Upper lobe of left lung (tissue), 6 donors: ENCODE results near the gene IFITM2. TPM values are rescaled to one million over a fixed set of nuclear protein-coding genes. Genes with fewer than 3 reads are reported as not detected.
A peak's percentile ranks its signal among the peaks of the same experiment; 100 is the strongest.
"Not testable (repeated sequence)": the region's sequence is repeated elsewhere in the genome, so short reads cannot be mapped to it uniquely, and the experiment has no call there.

Experiments used
- ATAC-seq, 2 donors: fragments of 200-7000 bp; cut with Tn5 transposase; one replicate each; pipeline ENCODE4 v1.9.1; 2022; ENCODE audit warnings: mild to moderate bottlenecking in 2 of 2, moderate library complexity in 2 of 2; ENCODE audit not compliant: low FRiP score in 2 of 2
- DNase-seq, 2 donors: peaks; one replicate each; pipeline ENCODE4 v3.0.0-alpha.2; 2019 to 2020
- H3K27ac ChIP-seq, 4 donors: fragments of 200-600 bp; sonication (generic); one replicate each; pipeline ENCODE4 v1.5.1; 2016 to 2019
- H3K27me3 ChIP-seq, 4 donors: fragments of 200-600 bp; sonication (generic); one replicate each; pipeline ENCODE4 v1.5.1; 2017 to 2019
- H3K36me3 ChIP-seq, 4 donors: fragments of 200-600 bp; sonication (generic); one replicate each; pipeline ENCODE4 v1.5.1; 2016 to 2019
- H3K4me1 ChIP-seq, 4 donors: fragments of 200-600 bp; sonication (generic); one replicate each; pipeline ENCODE4 v1.5.1; 2018 to 2019
- H3K4me3 ChIP-seq, 4 donors: fragments of 200-600 bp; sonication (generic); one replicate each; pipeline ENCODE4 v1.5.1; 2017 to 2019; ENCODE audit warnings: mild to moderate bottlenecking in 2 of 4, moderate library complexity in 1 of 4
- H3K9me3 ChIP-seq, 4 donors: fragments of 200-600 bp; sonication (generic); one replicate each; pipeline ENCODE4 v1.5.1; 2018 to 2019
- CTCF ChIP-seq, 6 experiments: fragments of 450-650 bp in 4 of 6; fragments of 200-600 bp in 2 of 6; sonication (generic) in 2 of 6; IDR thresholded peaks; one replicate each; pipeline ENCODE4 v1.5.1; 2016 to 2019; ENCODE audit warnings: antibody characterized with exemption in 6 of 6
- EP300 ChIP-seq, 4 donors: sonication (generic); formaldehyde crosslinking; IDR thresholded peaks; one replicate each; pipeline ENCODE4 v1.5.1; 2017; ENCODE audit warnings: antibody characterized with exemption in 4 of 4, control low read depth in 2 of 4
- POLR2A ChIP-seq, 4 donors: fragments of 450-650 bp; IDR thresholded peaks; one replicate each; pipeline ENCODE4 v1.5.1; 2016 to 2017; ENCODE audit warnings: antibody characterized with exemption in 4 of 4, mild to moderate bottlenecking in 2 of 4
- POLR2AphosphoS5 ChIP-seq, 2 donors: sonication (generic); formaldehyde crosslinking; IDR thresholded peaks; one replicate each; pipeline ENCODE4 v1.5.1; 2017; ENCODE audit warnings: antibody characterized with exemption in 2 of 2
- WGBS, 2 donors: methylation state at CpG; one replicate each; pipeline ENCODE4 v1.1.5; 2017 to 2018; 5-methylcytosine and 5-hydroxymethylcytosine counted together
- total RNA-seq, 6 donors: library from RNA; depleted of rRNA in 4 of 6; stranded (reverse); fragments of >200 nt in 4 of 6; gene quantifications; one replicate each; pipeline versions ENCODE4 v1.1.0 to v1.2.1, GENCODE V29; 2016 to 2021
- donor health status: DM: no; HTN: no; CAD: no; lungs with moderate emphysema.
- donor health status: DM: no; HTN: yes; CAD: no; lungs with severe emphysema.

IFITM2 gene
- total RNA-seq, 6 donors from 2014 or later: 113 to 704 (median 271) TPM

DNA sequence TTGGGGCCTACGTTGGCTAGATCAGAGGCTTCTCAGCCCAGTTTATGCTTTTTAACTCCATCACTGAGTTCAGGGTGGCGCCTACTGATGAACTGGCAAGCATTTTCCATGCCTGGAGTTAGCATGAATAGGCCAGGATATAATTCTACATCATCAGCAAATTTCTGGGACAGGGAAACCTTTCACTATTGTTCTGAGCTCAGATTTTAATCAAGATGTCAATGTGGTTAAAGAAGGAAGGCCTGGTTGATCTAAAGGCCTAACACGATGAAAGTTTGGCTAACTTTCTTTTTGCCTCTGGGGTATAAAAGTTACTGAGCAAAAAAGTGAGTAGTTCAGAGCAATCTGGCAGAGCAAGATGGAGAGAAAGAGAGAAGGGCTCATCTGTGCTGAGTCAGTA lies 34.7 kb downstream of the IFITM2 start:
- H3K4me3 ChIP-seq: no peak overlapping the region
- no peaks in the 10 kb centered on the region for H3K27me3 ChIP-seq
- H3K27ac ChIP-seq: peak overlapping the region in 3 of 4 donors; percentile 8 to 51 (median 25)
- H3K36me3 ChIP-seq: no peaks in the 10 kb centered on the region
- DNase-seq: no peak
- no peaks in the 10 kb centered on the region for H3K9me3 ChIP-seq
- 52 to 60% methylated on average over 3 of the region's 3 CpGs for WGBS, 2 donors
- TF ChIP-seq POLR2AphosphoS5 (IDR thresholded peaks at IDR 0.05) (no peak), EP300 (IDR thresholded peaks at IDR 0.05) (no peak), POLR2A (IDR thresholded peaks at IDR 0.05) (no peak), CTCF (IDR thresholded peaks at IDR 0.05) (no peak)
- peaks cover 0 to 4% (median 0%) of the 10 kb centered on the region in 4 donors for H3K4me1 ChIP-seq
- no peak for ATAC-seq

- Histone ChIP-seq H3K4me1 (peaks cover 0 to 4% (median 0%) of the 10 kb centered on the region in 4 donors), H3K27me3 (no peaks in the 10 kb centered on the region), H3K36me3 (no peaks in the 10 kb centered on the region), H3K4me3 (no peak overlapping the region), H3K9me3 (no peaks in the 10 kb centered on the region), H3K27ac (no peak overlapping the region)
- ATAC-seq (no peak), DNase-seq (no peak)
- TF ChIP-seq CTCF (IDR thresholded peaks at IDR 0.05) (no peak), POLR2A (IDR thresholded peaks at IDR 0.05) (no peak), EP300 (IDR thresholded peaks at IDR 0.05) (no peak), POLR2AphosphoS5 (IDR thresholded peaks at IDR 0.05) (no peak)
- WGBS, 2 donors: 88 to 93% methylated on average over 11 of the region's 11 CpGs
Observed at GRCh38 chr11:344836-345578, 37.4 kb downstream of the IFITM2 start.

DNA sequence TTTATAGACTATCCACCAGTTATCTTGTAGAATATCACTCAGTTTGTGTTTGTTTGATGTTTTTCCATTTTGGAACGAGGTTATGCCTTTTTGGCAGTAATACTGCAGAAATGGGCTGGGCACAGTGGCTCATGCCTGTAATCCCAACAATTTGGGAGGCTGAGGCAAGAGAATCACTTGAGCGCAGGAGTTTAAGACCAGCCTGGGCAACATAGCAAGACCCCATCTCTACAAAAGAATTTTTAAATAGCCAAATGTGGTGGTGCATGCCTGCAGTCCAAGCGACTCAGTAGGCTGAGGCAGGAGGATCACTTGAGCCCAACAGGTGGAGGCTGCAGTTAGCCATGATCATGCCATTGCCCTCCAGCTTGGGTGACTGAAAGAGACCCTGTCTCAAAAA lies 38.9 kb downstream of the IFITM2 start:
- H3K36me3 ChIP-seq: no peaks in the 10 kb centered on the region
- H3K9me3 ChIP-seq: no peaks in the 10 kb centered on the region
- ATAC-seq (no peak), DNase-seq (no peak)
- no peak overlapping the region for H3K27ac ChIP-seq
- no peaks in the 10 kb centered on the region for H3K27me3 ChIP-seq
- no peak overlapping the region for H3K4me3 ChIP-seq
- TF ChIP-seq CTCF (IDR thresholded peaks at IDR 0.05) (no peak), POLR2A (IDR thresholded peaks at IDR 0.05) (no peak), POLR2AphosphoS5 (IDR thresholded peaks at IDR 0.05) (no peak), EP300 (IDR thresholded peaks at IDR 0.05) (no peak)
- 78 to 90% methylated on average over 3 of the region's 3 CpGs for WGBS, 2 donors
- H3K4me1 ChIP-seq: peaks cover 0 to 2% (median 0%) of the 10 kb centered on the region in 4 donors

DNA sequence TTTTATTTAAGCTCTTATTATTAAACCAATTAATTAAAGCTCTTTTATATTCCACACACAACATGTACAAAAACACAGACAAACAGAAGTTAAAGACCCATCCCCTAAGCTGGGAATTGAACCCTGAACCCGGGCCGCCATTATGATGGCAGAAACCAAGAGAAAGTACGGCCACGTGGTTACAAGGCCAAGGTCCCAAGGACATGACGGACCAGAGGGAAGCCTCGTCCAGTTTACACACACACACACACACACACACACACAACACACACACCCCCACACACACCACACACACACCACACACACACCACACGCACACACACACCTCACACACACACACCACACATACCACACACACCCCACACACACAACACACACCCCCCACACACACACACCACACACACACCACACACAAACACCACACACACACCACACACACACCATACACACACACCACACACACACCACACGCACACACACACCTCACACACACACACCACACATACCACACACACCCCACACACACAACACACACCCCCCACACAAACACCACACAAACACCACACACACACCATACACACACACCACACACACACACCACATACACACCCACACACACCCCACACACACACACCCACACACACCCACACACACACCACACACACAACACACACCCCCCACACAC lies 41.8 kb downstream of the IFITM2 start:
- not testable (repeated sequence) for H3K4me3 ChIP-seq, H3K27ac ChIP-seq, ATAC-seq, H3K36me3 ChIP-seq, H3K9me3 ChIP-seq, H3K27me3 ChIP-seq, DNase-seq
- peaks cover 13 to 19% (median 17%) of the 10 kb centered on the region in 4 donors for H3K4me1 ChIP-seq
- WGBS, 2 donors: 91 to 99% methylated on average over 8 of the region's 8 CpGs

- WGBS, 2 donors: 69 to 70% methylated on average over 15 to 16 of the region's 16 CpGs
- H3K27ac ChIP-seq, H3K9me3 ChIP-seq, H3K27me3 ChIP-seq, H3K36me3 ChIP-seq, H3K4me3 ChIP-seq, ATAC-seq, DNase-seq: not testable (repeated sequence)
- H3K4me1 ChIP-seq: peaks cover 19 to 26% (median 22%) of the 10 kb centered on the region in 4 donors
Observed at GRCh38 chr11:350033-350722, 42.6 kb downstream of the IFITM2 start.
